Ishikawa (cell line): ENCODE data around the gene CAPZB.

Experiments used
- CEBPB ChIP-seq: IDR thresholded peaks from 2 replicates; pipeline ENCODE4 v1.6.1; 2012
- CREB1 ChIP-seq: IDR thresholded peaks from 2 replicates; pipeline ENCODE4 v1.6.1; 2012; ENCODE audit warnings: low read depth
- EGR1 ChIP-seq: IDR thresholded peaks from 2 replicates; pipeline ENCODE4 v1.6.1; 2012
- EP300 ChIP-seq: IDR thresholded peaks from 2 replicates; pipeline ENCODE4 v1.6.1; 2012; ENCODE audit warnings: borderline replicate concordance
- FOXM1 ChIP-seq: IDR thresholded peaks from 2 replicates; pipeline ENCODE4 v1.6.1; 2012; ENCODE audit warnings: low read depth, borderline replicate concordance
- NFIC ChIP-seq: IDR thresholded peaks from 2 replicates; pipeline ENCODE4 v1.6.1; 2012
- RAD21 ChIP-seq: IDR thresholded peaks from 2 replicates; pipeline ENCODE4 v1.6.1; 2012; ENCODE audit warnings: low read depth
- TAF1 ChIP-seq: IDR thresholded peaks from 2 replicates; pipeline ENCODE4 v1.6.1; 2012; ENCODE audit warnings: low read depth, mild to moderate bottlenecking
- TCF12 ChIP-seq: IDR thresholded peaks from 2 replicates; pipeline ENCODE4 v1.6.1; 2012; ENCODE audit warnings: low read depth
- TEAD4 ChIP-seq: IDR thresholded peaks from 2 replicates; pipeline ENCODE4 v1.6.1; 2012
- YY1 ChIP-seq: IDR thresholded peaks from 2 replicates; pipeline ENCODE4 v1.6.1; 2012; ENCODE audit warnings: low read depth
- ZBTB7A ChIP-seq: IDR thresholded peaks from 2 replicates; pipeline ENCODE4 v1.6.1; 2012; ENCODE audit warnings: low read depth
- TF ChIP-seq, protein P1 (sequence below): IDR thresholded peaks from 2 replicates; pipeline ENCODE4 v1.6.1; 2012; ENCODE audit warnings: low read depth, mild to moderate bottlenecking
- TF ChIP-seq, protein P2 (sequence below): IDR thresholded peaks from 2 replicates; pipeline ENCODE4 v1.6.1; 2012
- TF ChIP-seq, protein P3 (sequence below): IDR thresholded peaks from 2 replicates; pipeline ENCODE4 v1.6.1; 2012

CAPZB gene

DNA sequence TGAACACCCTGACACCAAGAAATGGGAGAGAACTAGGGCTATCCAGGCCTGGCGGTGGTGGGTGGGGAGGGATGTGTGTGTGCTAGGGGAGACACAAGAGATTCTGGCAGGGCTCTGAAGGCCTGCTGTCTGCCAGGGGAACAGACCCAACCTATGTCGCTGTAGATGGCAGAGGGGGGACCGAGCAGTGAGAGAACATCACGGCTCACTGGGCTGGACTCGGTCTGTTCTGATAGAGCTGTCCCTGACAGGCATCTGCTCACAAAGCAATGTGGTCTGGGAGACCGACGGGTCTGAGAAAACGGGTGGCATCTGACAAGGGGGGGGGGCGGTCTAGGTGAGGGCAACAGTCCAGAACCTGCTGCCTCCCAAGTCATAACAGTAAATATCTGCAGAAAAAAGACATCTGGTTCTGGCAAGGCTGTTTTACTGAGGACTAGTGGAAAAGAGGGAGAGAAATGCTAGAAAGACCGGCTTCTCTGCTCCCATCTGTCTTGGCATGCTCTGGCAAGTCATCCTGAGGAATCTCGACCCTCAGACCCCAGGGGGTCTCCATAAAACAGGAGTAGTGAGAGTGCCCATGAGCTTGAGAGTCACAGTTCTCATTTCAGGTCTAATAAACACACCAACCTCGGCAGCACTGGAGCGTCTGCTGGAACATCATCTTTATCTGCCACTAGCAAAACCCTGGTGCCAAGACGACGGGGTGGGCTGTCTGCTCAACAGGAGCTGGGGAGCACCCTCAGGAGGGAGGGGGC is 136.7 kb downstream of the CAPZB start:
- TF ChIP-seq, protein P1, sequence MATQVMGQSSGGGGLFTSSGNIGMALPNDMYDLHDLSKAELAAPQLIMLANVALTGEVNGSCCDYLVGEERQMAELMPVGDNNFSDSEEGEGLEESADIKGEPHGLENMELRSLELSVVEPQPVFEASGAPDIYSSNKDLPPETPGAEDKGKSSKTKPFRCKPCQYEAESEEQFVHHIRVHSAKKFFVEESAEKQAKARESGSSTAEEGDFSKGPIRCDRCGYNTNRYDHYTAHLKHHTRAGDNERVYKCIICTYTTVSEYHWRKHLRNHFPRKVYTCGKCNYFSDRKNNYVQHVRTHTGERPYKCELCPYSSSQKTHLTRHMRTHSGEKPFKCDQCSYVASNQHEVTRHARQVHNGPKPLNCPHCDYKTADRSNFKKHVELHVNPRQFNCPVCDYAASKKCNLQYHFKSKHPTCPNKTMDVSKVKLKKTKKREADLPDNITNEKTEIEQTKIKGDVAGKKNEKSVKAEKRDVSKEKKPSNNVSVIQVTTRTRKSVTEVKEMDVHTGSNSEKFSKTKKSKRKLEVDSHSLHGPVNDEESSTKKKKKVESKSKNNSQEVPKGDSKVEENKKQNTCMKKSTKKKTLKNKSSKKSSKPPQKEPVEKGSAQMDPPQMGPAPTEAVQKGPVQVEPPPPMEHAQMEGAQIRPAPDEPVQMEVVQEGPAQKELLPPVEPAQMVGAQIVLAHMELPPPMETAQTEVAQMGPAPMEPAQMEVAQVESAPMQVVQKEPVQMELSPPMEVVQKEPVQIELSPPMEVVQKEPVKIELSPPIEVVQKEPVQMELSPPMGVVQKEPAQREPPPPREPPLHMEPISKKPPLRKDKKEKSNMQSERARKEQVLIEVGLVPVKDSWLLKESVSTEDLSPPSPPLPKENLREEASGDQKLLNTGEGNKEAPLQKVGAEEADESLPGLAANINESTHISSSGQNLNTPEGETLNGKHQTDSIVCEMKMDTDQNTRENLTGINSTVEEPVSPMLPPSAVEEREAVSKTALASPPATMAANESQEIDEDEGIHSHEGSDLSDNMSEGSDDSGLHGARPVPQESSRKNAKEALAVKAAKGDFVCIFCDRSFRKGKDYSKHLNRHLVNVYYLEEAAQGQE: no peak
- no peak for TF ChIP-seq TAF1
- TF ChIP-seq YY1: no peak
- TF ChIP-seq, protein P2, sequence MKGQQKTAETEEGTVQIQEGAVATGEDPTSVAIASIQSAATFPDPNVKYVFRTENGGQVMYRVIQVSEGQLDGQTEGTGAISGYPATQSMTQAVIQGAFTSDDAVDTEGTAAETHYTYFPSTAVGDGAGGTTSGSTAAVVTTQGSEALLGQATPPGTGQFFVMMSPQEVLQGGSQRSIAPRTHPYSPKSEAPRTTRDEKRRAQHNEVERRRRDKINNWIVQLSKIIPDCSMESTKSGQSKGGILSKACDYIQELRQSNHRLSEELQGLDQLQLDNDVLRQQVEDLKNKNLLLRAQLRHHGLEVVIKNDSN: no peak
- TF ChIP-seq EP300: no peak
- no peak for TF ChIP-seq EGR1
- no peak for TF ChIP-seq CEBPB
- TF ChIP-seq NFIC: no peak
- TF ChIP-seq TCF12: no peak
- TF ChIP-seq, protein P3, sequence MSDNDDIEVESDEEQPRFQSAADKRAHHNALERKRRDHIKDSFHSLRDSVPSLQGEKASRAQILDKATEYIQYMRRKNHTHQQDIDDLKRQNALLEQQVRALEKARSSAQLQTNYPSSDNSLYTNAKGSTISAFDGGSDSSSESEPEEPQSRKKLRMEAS: no peak
- TF ChIP-seq TEAD4: no peak
- TF ChIP-seq RAD21: no peak
- TF ChIP-seq ZBTB7A: no peak
- no peak for TF ChIP-seq FOXM1
- no peak for TF ChIP-seq CREB1

DNA sequence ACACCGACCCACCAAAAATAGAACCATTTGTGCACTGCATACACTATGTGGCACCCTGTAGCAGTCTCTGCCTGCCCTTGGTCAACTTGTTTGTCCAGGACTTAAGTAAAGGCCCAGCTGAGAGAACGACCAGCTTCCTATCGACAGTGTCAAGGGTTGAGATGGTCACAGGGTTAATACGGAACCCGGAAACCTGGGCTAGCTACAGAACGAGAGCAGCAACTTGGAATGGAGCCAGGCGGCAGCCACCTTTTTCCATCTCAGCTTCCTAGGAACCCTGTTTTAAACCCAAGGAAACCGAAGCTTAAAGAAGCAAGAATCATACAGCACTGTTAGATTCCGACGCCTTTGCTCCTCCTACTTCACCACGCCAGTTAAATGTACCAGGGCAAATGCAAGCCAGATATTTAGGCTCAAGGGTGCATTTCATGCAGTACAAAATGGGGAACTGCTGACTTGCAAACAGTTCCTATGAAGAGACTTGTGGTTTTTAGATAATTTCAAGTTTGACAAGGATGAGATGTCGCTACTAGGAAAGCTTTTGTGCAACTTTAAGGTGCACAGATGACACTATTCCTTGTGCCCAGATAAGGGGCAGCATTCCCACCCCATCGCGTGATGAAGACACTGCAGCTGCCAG is 137.7 kb downstream of the CAPZB start:
- TF ChIP-seq, protein P1: no peak
- TF ChIP-seq FOXM1 (no peak), TEAD4 (no peak), EP300 (no peak), RAD21 (no peak), ZBTB7A (no peak), CREB1 (no peak), NFIC (no peak)
- TF ChIP-seq, protein P3: no peak

DNA sequence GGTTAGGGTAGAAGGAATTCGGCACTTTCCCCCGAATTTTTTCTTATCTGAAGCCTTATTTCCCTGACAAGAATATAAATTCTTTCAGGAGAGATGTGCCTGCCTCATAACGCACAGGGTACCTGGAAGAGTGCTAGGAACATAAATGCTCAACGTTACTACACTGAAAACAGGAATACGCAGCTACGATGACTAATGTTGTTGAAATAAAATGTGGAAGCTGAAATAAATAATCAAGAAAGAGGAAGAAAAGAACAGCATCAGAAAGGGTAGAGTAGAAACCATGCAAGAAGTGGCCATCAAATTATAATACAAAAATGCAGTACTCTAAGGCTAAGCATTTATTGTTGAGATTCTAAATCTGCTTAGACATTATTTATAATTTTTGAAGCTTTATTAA is 139.3 kb downstream of the CAPZB start:
- TF ChIP-seq EGR1 (no peak), TEAD4 (no peak), YY1 (no peak)
- TF ChIP-seq, protein P3: no peak

DNA sequence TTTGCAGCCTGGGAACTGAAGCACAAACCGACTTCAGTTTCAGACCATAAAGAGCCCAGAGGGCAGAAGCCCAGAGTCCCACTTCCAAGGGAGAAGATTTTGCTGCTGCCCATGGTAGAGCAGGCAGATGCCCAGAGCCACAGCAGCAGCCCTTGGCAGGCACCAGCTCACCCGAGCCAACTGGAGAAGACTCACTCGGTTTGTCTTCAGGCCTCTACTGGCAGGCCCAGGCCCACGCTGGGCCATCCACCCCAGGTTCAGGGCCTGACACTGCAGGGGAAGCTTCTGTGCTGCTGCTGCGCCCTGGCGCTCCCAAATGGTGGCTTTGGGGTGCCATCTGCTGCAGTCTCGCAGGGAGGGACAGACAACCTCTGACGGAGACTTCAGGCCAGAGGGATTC is 139.9 kb downstream of the CAPZB start:
- TF ChIP-seq FOXM1 (no peak), EP300 (no peak), ZBTB7A (no peak), NFIC (no peak)
- TF ChIP-seq, protein P1: no peak
- TF ChIP-seq, protein P2: no peak

DNA sequence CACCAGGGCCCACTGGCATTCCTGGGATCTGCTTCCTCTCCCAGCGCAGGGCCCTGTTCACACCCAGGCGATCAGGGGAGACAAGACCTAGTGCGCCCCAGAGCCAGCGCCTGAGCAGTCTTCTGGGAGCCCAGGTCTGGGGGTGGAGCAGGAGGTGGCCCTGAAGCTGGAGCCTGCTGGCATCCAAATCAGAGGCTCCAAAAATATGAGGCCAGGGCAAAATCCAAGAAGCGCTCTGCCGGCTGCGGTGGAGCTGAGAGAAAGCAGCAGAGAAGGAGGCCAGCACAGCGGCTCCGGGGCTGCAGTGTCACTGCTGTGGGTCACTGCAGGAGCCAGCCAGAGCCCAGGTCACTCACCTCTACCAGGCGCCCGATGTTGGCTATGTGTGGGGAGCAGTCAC is 140.5 kb downstream of the CAPZB start:
- TF ChIP-seq YY1 (no peak), RAD21 (no peak), CEBPB (no peak), FOXM1 (no peak), ZBTB7A (no peak), EP300 (no peak), CREB1 (no peak), TAF1 (no peak), EGR1 (no peak), NFIC (no peak), TCF12 (no peak), TEAD4 (no peak)
- TF ChIP-seq, protein P2: no peak
- TF ChIP-seq, protein P3: no peak
- TF ChIP-seq, protein P1: no peak
